ENCODE results near the gene C5orf52.
"Not testable (repeated sequence)": the region's sequence is repeated elsewhere in the genome, so short reads cannot be mapped to it uniquely, and the experiment has no call there.

Gene C5orf52

GRCh38 chr5:157671592-157672330 lies 428 bp downstream of the C5orf52 start:
- TF ChIP-seq BHLHE40 (IDR thresholded peaks at IDR 0.05; ENCODE audit: borderline replicate concordance) (no peak), SUZ12 (IDR thresholded peaks at IDR 0.05) (no peak), SP1 (IDR thresholded peaks at IDR 0.05) (no peak), ARNT (IDR thresholded peaks at IDR 0.05) (no peak), PKNOX1 (IDR thresholded peaks at IDR 0.05) (no peak), NFRKB (IDR thresholded peaks at IDR 0.05) (no peak), ZNF384 (IDR thresholded peaks at IDR 0.05) (no peak), HDGF (IDR thresholded peaks at IDR 0.05; ENCODE audit: borderline replicate concordance) (no peak), FOXA1 (IDR thresholded peaks at IDR 0.05) (no peak), FOXK2 (IDR thresholded peaks at IDR 0.05) (no peak), FOXM1 (IDR thresholded peaks at IDR 0.05; ENCODE audit: borderline replicate concordance) (no peak), TARDBP (IDR thresholded peaks at IDR 0.05) (no peak), ELF4 (IDR thresholded peaks at IDR 0.05) (no peak), L3MBTL2 (conservative IDR thresholded peaks at IDR 0.05) (no peak), LEF1 (IDR thresholded peaks at IDR 0.05; ENCODE audit: borderline replicate concordance) (no peak), CTBP1 (IDR thresholded peaks at IDR 0.05; ENCODE audit: borderline replicate concordance) (no peak)
- DNase-seq (ENCODE audit: extremely low spot score), result no peak
- ChIA-PET POLR2A (no interaction called here), CTCF (no interaction called here)

DNA sequence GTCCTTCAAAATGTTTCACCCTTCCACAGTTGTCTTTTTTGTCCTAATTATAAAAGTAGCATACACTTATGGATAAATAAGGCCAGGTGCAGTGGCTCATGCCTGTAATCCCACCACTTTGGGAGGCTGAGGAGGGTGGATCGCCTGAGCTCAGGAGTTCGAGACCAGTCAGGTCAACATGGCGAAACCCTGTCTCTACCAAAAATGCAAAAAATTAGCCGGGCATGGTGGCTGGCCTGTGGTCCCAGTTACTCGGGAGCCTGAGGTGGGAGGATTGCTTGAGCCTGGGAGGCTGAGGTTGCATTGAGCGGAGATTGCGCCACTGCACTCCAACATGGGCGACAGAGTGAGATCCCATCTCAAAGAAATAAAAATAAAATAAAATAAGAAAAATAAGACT lies 1.6 kb downstream of the C5orf52 start:
- TF ChIP-seq NFRKB (IDR thresholded peaks at IDR 0.05) (no peak), SP1 (IDR thresholded peaks at IDR 0.05) (no peak)
- no peak for DNase-seq (ENCODE audit: extremely low spot score)
- ChIA-PET CTCF (interaction anchor here (0.7 kb wide), 1 partner anchor 137 kb away, joined by 3 read pairs; no protein-coding TSS in a partner anchor), POLR2A (no interaction called here)

DNA sequence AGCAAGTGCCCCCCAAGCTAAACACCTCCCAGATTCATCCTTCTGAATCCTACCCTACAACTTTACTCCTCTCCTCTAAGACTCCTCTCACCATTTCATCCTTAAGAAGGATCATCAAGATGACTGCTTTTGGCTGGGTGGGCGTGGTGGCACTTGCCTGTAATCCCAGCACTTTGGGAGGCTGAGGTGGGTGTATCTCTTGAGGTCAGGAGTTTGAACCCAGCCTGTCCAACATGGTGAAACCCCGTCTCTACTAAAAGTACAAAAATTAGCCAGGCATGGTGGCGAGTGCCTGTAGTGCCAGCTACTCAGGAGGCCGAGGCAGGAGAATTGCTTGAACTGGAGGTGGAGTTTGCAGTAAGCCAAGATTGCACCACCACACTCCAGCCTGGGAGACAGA lies 3.0 kb downstream of the C5orf52 start:
- DNase-seq (ENCODE audit: extremely low spot score); CTCF ChIA-PET: not testable (repeated sequence)
- POLR2A ChIA-PET, result interaction anchor here (0.6 kb wide), 1 partner anchor 532 kb away, joined by 3 read pairs; the partner anchor contains the start of gene MED7

DNA sequence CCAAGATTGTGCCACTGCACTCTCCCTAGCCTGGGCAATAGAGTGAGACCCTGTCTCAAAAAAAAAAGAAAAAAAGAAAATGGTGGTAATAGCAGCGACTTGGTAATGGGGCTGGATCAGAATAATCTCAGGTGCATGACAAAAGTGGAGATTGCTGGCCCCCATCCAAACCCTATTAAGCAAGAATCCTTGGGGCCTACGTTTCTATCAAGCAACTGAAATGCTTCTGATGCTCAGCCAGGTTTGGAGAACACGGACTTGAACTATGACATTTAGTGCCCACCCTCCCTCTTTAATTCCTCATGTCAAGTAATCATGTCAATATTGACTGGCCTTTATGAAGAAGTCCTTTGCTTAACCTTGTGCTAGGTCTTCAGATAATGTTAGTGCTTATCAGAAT lies 6.6 kb downstream of the C5orf52 start:
- ChIA-PET POLR2A (no interaction called here), CTCF (no interaction called here)
- no peak for DNase-seq (ENCODE audit: extremely low spot score)
- TF ChIP-seq SUZ12 (IDR thresholded peaks at IDR 0.05), result no peak
- TF ChIP-seq ZNF384 (IDR thresholded peaks at IDR 0.05), result no peak
- no peak for TF ChIP-seq FOXK2 (IDR thresholded peaks at IDR 0.05)
- TF ChIP-seq BHLHE40 (IDR thresholded peaks at IDR 0.05; ENCODE audit: borderline replicate concordance), result no peak
- no peak for TF ChIP-seq LEF1 (IDR thresholded peaks at IDR 0.05; ENCODE audit: borderline replicate concordance)
- no peak for TF ChIP-seq ELF4 (IDR thresholded peaks at IDR 0.05)
- no peak for TF ChIP-seq FOXA1 (IDR thresholded peaks at IDR 0.05)
- TF ChIP-seq FOXM1 (IDR thresholded peaks at IDR 0.05; ENCODE audit: borderline replicate concordance), result no peak
- no peak for TF ChIP-seq HDGF (IDR thresholded peaks at IDR 0.05; ENCODE audit: borderline replicate concordance)
- TF ChIP-seq SP1 (IDR thresholded peaks at IDR 0.05), result no peak
- TF ChIP-seq L3MBTL2 (conservative IDR thresholded peaks at IDR 0.05), result no peak
- TF ChIP-seq NFRKB (IDR thresholded peaks at IDR 0.05), result no peak
- TF ChIP-seq CTBP1 (IDR thresholded peaks at IDR 0.05; ENCODE audit: borderline replicate concordance), result no peak
- TF ChIP-seq TARDBP (IDR thresholded peaks at IDR 0.05), result no peak
- TF ChIP-seq ARNT (IDR thresholded peaks at IDR 0.05), result no peak
- TF ChIP-seq PKNOX1 (IDR thresholded peaks at IDR 0.05), result no peak

GRCh38 chr5:157679801-157680200 lies 8.5 kb downstream of the C5orf52 start:
- ChIA-PET POLR2A (no interaction called here), CTCF (no interaction called here)
- DNase-seq (ENCODE audit: extremely low spot score), result no peak
- TF ChIP-seq FOXA1 (IDR thresholded peaks at IDR 0.05) (no peak), PKNOX1 (IDR thresholded peaks at IDR 0.05) (no peak), SUZ12 (IDR thresholded peaks at IDR 0.05) (no peak), FOXK2 (IDR thresholded peaks at IDR 0.05) (no peak)

GRCh38 chr5:157680239-157680638 lies 8.9 kb downstream of the C5orf52 start:
- DNase-seq (ENCODE audit: extremely low spot score), result no peak
- TF ChIP-seq ARNT (IDR thresholded peaks at IDR 0.05) (no peak), ELF4 (IDR thresholded peaks at IDR 0.05) (no peak), FOXA1 (IDR thresholded peaks at IDR 0.05) (no peak), SUZ12 (IDR thresholded peaks at IDR 0.05) (no peak), BHLHE40 (IDR thresholded peaks at IDR 0.05; ENCODE audit: borderline replicate concordance) (no peak), TARDBP (IDR thresholded peaks at IDR 0.05) (no peak), HDGF (IDR thresholded peaks at IDR 0.05; ENCODE audit: borderline replicate concordance) (no peak), ZNF384 (IDR thresholded peaks at IDR 0.05) (no peak), NFRKB (IDR thresholded peaks at IDR 0.05) (no peak), SP1 (IDR thresholded peaks at IDR 0.05) (no peak), PKNOX1 (IDR thresholded peaks at IDR 0.05) (no peak), LEF1 (IDR thresholded peaks at IDR 0.05; ENCODE audit: borderline replicate concordance) (no peak), CTBP1 (IDR thresholded peaks at IDR 0.05; ENCODE audit: borderline replicate concordance) (no peak), FOXM1 (IDR thresholded peaks at IDR 0.05; ENCODE audit: borderline replicate concordance) (no peak), FOXK2 (IDR thresholded peaks at IDR 0.05) (no peak), L3MBTL2 (conservative IDR thresholded peaks at IDR 0.05) (no peak)
- POLR2A ChIA-PET, result no interaction called here
- CTCF ChIA-PET, result no interaction called here
